ENCODE results near the gene THOP1. TPM values are rescaled to one million over a fixed set of nuclear protein-coding genes. Genes with fewer than 3 reads are reported as not detected.

The THOP1 gene
- total RNA-seq (2022; extraction: Qiagen RNA extraction): 72.3 to 103 TPM (median 94.3 TPM) in 5 replicates

GRCh38 chr19:2785244-2785997 lies at the start of gene THOP1:
THOP1 (plus strand) TSS chr19:2785503; CDS start chr19:2785663, 160 bp downstream.

GRCh38 chr19:2739602-2740313 lies 45.5 kb upstream of the THOP1 start, which contains the start of gene SLC39A3:
SLC39A3 (minus strand) TSS chr19:2740017; CDS start chr19:2737257, 2,760 bp downstream.

GRCh38 chr19:2782936-2783780 lies 2.1 kb upstream of the THOP1 start, which contains the start of gene SGTA:
SGTA (minus strand) TSS chr19:2783273; CDS start chr19:2769068, 14,205 bp downstream.

DNA sequence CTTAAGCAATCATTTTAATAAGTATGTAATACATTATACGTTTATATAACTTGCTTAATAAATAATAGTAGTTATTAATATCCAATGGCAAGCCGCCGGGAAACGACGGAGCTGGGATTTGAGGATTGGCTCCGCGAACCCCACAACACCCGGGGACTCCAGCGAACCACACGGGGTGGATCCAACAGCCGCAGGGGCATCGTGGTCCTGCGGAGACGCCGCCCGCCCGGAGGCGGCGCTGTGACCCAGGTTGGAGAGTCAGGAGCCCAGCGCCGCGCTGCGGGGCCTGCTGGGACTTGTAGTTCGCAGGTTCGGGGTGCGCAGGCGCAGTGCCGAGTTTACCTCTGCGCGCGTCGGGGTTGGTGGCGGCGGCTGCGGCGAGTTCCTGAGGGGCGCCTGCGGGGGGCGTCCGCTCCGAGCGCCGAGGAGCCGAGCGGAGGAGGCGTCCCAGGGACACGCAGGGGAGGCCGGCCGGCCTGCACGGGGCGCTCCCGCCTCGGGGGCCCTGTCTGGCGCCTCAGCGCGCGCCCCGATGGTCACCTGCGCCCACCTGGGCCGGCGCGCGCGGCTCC lies 34.3 kb downstream of the THOP1 start, which contains the start of gene ZNF554:
Gene ZNF554 (plus strand): TSS at position 329 of the 572 bp plus-strand sequence. CDS start 204 bp downstream, at position 533.

GRCh38 chr19:2840794-2841791 lies 55.8 kb downstream of the THOP1 start, which contains the start of gene ZNF555:
ZNF555 (plus strand) TSS chr19:2841475; CDS start chr19:2841573, 98 bp downstream.

Other genes starting within 250 kb of the THOP1 start
- 0.02 to 0.08 TPM (median 0.07 TPM) in 5 replicates for gene GNG7, start 82.8 kb upstream of the THOP1 start, total RNA-seq (2022; extraction: Qiagen RNA extraction)
- 2.8 to 4.7 TPM (median 4.1 TPM) in 5 replicates for gene DIRAS1, start 64.1 kb upstream of the THOP1 start, total RNA-seq (2022; extraction: Qiagen RNA extraction)
- 26.6 to 29.2 TPM (median 27.5 TPM) in 5 replicates for gene SLC39A3, start 45.5 kb upstream of the THOP1 start, total RNA-seq (2022; extraction: Qiagen RNA extraction)
- 51.4 to 81.2 TPM (median 71.6 TPM) in 5 replicates for gene SGTA, start 2.2 kb upstream of the THOP1 start, total RNA-seq (2022; extraction: Qiagen RNA extraction)
- gene ZNF554, start 34.4 kb downstream of the THOP1 start, total RNA-seq (2022; extraction: Qiagen RNA extraction): 0.67 to 1.1 TPM (median 0.93 TPM) in 5 replicates
- 1.4 to 3.2 TPM (median 2.3 TPM) in 5 replicates for gene ZNF555, start 56.0 kb downstream of the THOP1 start, total RNA-seq (2022; extraction: Qiagen RNA extraction)
- 0.01 to 0.19 TPM (median 0.04 TPM) in 5 replicates for gene ZNF556, start 81.8 kb downstream of the THOP1 start, total RNA-seq (2022; extraction: Qiagen RNA extraction)
- gene ZNF57, start 115.4 kb downstream of the THOP1 start, total RNA-seq (2022; extraction: Qiagen RNA extraction): 3.9 to 6.0 TPM (median 4.5 TPM) in 5 replicates
- 1.6 to 1.8 TPM (median 1.8 TPM) in 5 replicates for gene ZNF77, start 159.5 kb downstream of the THOP1 start, total RNA-seq (2022; extraction: Qiagen RNA extraction)
- gene TLE6, start 192.1 kb downstream of the THOP1 start, total RNA-seq (2022; extraction: Qiagen RNA extraction): 4.4 to 7.3 TPM (median 6.1 TPM) in 5 replicates
- gene TLE2, start 243.8 kb downstream of the THOP1 start, total RNA-seq (2022; extraction: Qiagen RNA extraction): 1.7 to 4.0 TPM (median 3.0 TPM) in 5 replicates